ENCODE results near the gene EVI5. TPM values are rescaled to one million over a fixed set of nuclear protein-coding genes. Genes with fewer than 3 reads are reported as not detected.
"Not testable (repeated sequence)": the region's sequence is repeated elsewhere in the genome, so short reads cannot be mapped to it uniquely, and the experiment has no call there.

Gene EVI5
- total RNA-seq, 1 experiment from 2014 or later: 25.7 TPM

- DNase-seq (ENCODE audit: low read depth, low spot score): no peak
- in situ Hi-C loops (cut with HindIII; ENCODE audit: low pct_unique_long_range_greater_than_20kb, low sequenced_read_pairs): no loop called here
Observed at GRCh38 chr1:92762355-92762754, 22.6 kb downstream of the EVI5 start.

- in situ Hi-C loops (cut with HindIII; ENCODE audit: low pct_unique_long_range_greater_than_20kb, low sequenced_read_pairs): no loop called here
- no peak for DNase-seq (ENCODE audit: low read depth, low spot score)
Observed at GRCh38 chr1:92759361-92759760, 25.5 kb downstream of the EVI5 start.

GRCh38 chr1:92756537-92756936 is 28.4 kb downstream of the EVI5 start:
- in situ Hi-C loops (cut with HindIII; ENCODE audit: low pct_unique_long_range_greater_than_20kb, low sequenced_read_pairs): no loop called here
- DNase-seq (ENCODE audit: low read depth, low spot score): no peak

GRCh38 chr1:92755541-92756461 is 29.1 kb downstream of the EVI5 start:
- in situ Hi-C loops (cut with HindIII; ENCODE audit: low pct_unique_long_range_greater_than_20kb, low sequenced_read_pairs): no loop called here
- DNase-seq (ENCODE audit: low read depth, low spot score): no peak

- DNase-seq (ENCODE audit: low read depth, low spot score): no peak
- in situ Hi-C loops (cut with HindIII; ENCODE audit: low pct_unique_long_range_greater_than_20kb, low sequenced_read_pairs): no loop called here
Observed at GRCh38 chr1:92754719-92755050, 30.2 kb downstream of the EVI5 start.

GRCh38 chr1:92754000-92754718 is 30.7 kb downstream of the EVI5 start:
- DNase-seq (ENCODE audit: low read depth, low spot score): peak; percentile 56
- in situ Hi-C loops (cut with HindIII; ENCODE audit: low pct_unique_long_range_greater_than_20kb, low sequenced_read_pairs): no loop called here

GRCh38 chr1:92752719-92753118 is 32.2 kb downstream of the EVI5 start:
- DNase-seq (ENCODE audit: low read depth, low spot score): peak; percentile 28
- in situ Hi-C loops (cut with HindIII; ENCODE audit: low pct_unique_long_range_greater_than_20kb, low sequenced_read_pairs): no loop called here

GRCh38 chr1:92749024-92749634 is 35.8 kb downstream of the EVI5 start:
- in situ Hi-C loops (cut with HindIII; ENCODE audit: low pct_unique_long_range_greater_than_20kb, low sequenced_read_pairs): no loop called here

GRCh38 chr1:92748138-92748537 is 36.8 kb downstream of the EVI5 start:
- in situ Hi-C loops (cut with HindIII; ENCODE audit: low pct_unique_long_range_greater_than_20kb, low sequenced_read_pairs): no loop called here
- peak; percentile 9 for DNase-seq (ENCODE audit: low read depth, low spot score)

More at GRCh38 chr1:92749024-92749634, 35.8 kb downstream of the EVI5 start:
- DNase-seq (ENCODE audit: low read depth, low spot score): peak; percentile 86

GRCh38 chr1:92747735-92748134 is 37.2 kb downstream of the EVI5 start:
- in situ Hi-C loops (cut with HindIII; ENCODE audit: low pct_unique_long_range_greater_than_20kb, low sequenced_read_pairs): no loop called here
- DNase-seq (ENCODE audit: low read depth, low spot score): no peak

GRCh38 chr1:92746255-92746654 is 38.7 kb downstream of the EVI5 start:
- in situ Hi-C loops (cut with HindIII; ENCODE audit: low pct_unique_long_range_greater_than_20kb, low sequenced_read_pairs); DNase-seq (ENCODE audit: low read depth, low spot score): not testable (repeated sequence)

GRCh38 chr1:92743221-92743620 is 41.7 kb downstream of the EVI5 start:
- DNase-seq (ENCODE audit: low read depth, low spot score): no peak
- in situ Hi-C loops (cut with HindIII; ENCODE audit: low pct_unique_long_range_greater_than_20kb, low sequenced_read_pairs): no loop called here

GRCh38 chr1:92739669-92740524 is 45.0 kb downstream of the EVI5 start:
- DNase-seq (ENCODE audit: low read depth, low spot score): no peak
- in situ Hi-C loops (cut with HindIII; ENCODE audit: low pct_unique_long_range_greater_than_20kb, low sequenced_read_pairs): no loop called here

GRCh38 chr1:92736395-92736794 is 48.5 kb downstream of the EVI5 start:
- peak; percentile 91 for DNase-seq (ENCODE audit: low read depth, low spot score)
- in situ Hi-C loops (cut with HindIII; ENCODE audit: low pct_unique_long_range_greater_than_20kb, low sequenced_read_pairs): no loop called here

- DNase-seq (ENCODE audit: low read depth, low spot score): no peak
- in situ Hi-C loops (cut with HindIII; ENCODE audit: low pct_unique_long_range_greater_than_20kb, low sequenced_read_pairs): no loop called here
Observed at GRCh38 chr1:92730476-92730875, 54.4 kb downstream of the EVI5 start.

GRCh38 chr1:92728697-92729096 is 56.2 kb downstream of the EVI5 start:
- no peak for DNase-seq (ENCODE audit: low read depth, low spot score)
- in situ Hi-C loops (cut with HindIII; ENCODE audit: low pct_unique_long_range_greater_than_20kb, low sequenced_read_pairs): no loop called here

- DNase-seq (ENCODE audit: low read depth, low spot score); in situ Hi-C loops (cut with HindIII; ENCODE audit: low pct_unique_long_range_greater_than_20kb, low sequenced_read_pairs): not testable (repeated sequence)
Observed at GRCh38 chr1:92723713-92724112, 61.2 kb downstream of the EVI5 start.

GRCh38 chr1:92721886-92722285 is 63.0 kb downstream of the EVI5 start:
- no peak for DNase-seq (ENCODE audit: low read depth, low spot score)
- in situ Hi-C loops (cut with HindIII; ENCODE audit: low pct_unique_long_range_greater_than_20kb, low sequenced_read_pairs): no loop called here

All from SK-MEL-5 (cell line).